Cerebellar nuclear complex (tissue), 1 donor: Measurements from ENCODE around the gene YKT6.
"Not testable (repeated sequence)": the region's sequence is repeated elsewhere in the genome, so short reads cannot be mapped to it uniquely, and the experiment has no call there.

Experiments used
- DNase-seq, 2 experiments: peaks; one replicate each; lab custom pipeline; 2025; lab: John Stamatoyannopoulos, UW

Gene YKT6

GRCh38 chr7:44193011-44193802, 7.6 kb upstream of the YKT6 start:
- no peak for DNase-seq

GRCh38 chr7:44194069-44194468, 6.7 kb upstream of the YKT6 start:
- no peak for DNase-seq

GRCh38 chr7:44194562-44195145, 6.1 kb upstream of the YKT6 start:
- no peak for DNase-seq

- no peak for DNase-seq
These were observed 4.9 kb upstream of the YKT6 start for GRCh38 chr7:44195889-44196288.

- peak in 1 of 2 experiments; percentile 56 for DNase-seq
These were observed 4.3 kb upstream of the YKT6 start for GRCh38 chr7:44196450-44196872.

GRCh38 chr7:44197474-44197873, 3.3 kb upstream of the YKT6 start:
- DNase-seq, result no peak

- not testable (repeated sequence) for DNase-seq
These were observed 615 bp upstream of the YKT6 start for GRCh38 chr7:44200163-44200562.

GRCh38 chr7:44201813-44202212, 1.0 kb downstream of the YKT6 start:
- no peak for DNase-seq

- no peak for DNase-seq
These were observed 5.2 kb downstream of the YKT6 start for GRCh38 chr7:44206008-44206407.

GRCh38 chr7:44208085-44208484, 7.3 kb downstream of the YKT6 start:
- DNase-seq, result no peak

- DNase-seq, result no peak
These were observed 9.3 kb downstream of the YKT6 start for GRCh38 chr7:44210107-44210506.

- no peak for DNase-seq
These were observed 10.4 kb downstream of the YKT6 start for GRCh38 chr7:44211126-44211675.

GRCh38 chr7:44212018-44212417, 11.2 kb downstream of the YKT6 start:
- no peak for DNase-seq

GRCh38 chr7:44212581-44213184, 11.9 kb downstream of the YKT6 start:
- no peak for DNase-seq

GRCh38 chr7:44213206-44213876, 12.6 kb downstream of the YKT6 start:
- no peak for DNase-seq

GRCh38 chr7:44213877-44214388, 13.2 kb downstream of the YKT6 start:
- no peak for DNase-seq

GRCh38 chr7:44215531-44215930, 14.8 kb downstream of the YKT6 start:
- no peak for DNase-seq

GRCh38 chr7:44216019-44216418, 15.2 kb downstream of the YKT6 start:
- DNase-seq, result no peak

- peak; percentile 28 to 43 for DNase-seq
These were observed 15.9 kb downstream of the YKT6 start for GRCh38 chr7:44216521-44217222.

- DNase-seq, result no peak
These were observed 16.5 kb downstream of the YKT6 start for GRCh38 chr7:44217223-44217714.

GRCh38 chr7:44217852-44218402, 17.1 kb downstream of the YKT6 start:
- DNase-seq, result no peak
